Measurements from ENCODE around the gene CES1.

DNA sequence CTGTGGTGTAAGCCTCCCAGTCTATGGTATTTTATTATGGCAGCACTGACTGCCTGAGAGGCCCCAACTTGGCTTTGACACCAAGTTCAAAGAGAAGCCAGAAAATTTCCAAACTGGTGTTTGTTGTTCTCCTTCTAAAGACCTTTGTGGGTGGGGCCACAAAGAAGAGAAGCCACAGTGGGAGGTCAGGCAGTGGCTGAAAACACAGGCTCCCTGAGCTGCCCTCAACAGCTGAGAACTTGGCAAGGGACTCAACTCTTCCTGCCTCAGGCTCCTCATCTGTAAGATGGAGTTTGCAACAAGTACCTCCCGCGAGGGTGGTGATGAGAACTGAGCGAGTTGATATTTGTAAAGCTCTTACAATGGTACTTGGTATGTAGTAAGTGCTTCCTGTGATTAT, 24.1 kb upstream of the CES1 start:
- TF ChIP-seq EP300 (IDR thresholded peaks at IDR 0.05; ENCODE audit: borderline replicate concordance in 1 of 2, control insufficient read depth in 1 of 2, low read depth in 2 of 2, low read length in 2 of 2), result no peak
- TF ChIP-seq, protein P1, sequence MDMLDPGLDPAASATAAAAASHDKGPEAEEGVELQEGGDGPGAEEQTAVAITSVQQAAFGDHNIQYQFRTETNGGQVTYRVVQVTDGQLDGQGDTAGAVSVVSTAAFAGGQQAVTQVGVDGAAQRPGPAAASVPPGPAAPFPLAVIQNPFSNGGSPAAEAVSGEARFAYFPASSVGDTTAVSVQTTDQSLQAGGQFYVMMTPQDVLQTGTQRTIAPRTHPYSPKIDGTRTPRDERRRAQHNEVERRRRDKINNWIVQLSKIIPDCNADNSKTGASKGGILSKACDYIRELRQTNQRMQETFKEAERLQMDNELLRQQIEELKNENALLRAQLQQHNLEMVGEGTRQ (IDR thresholded peaks at IDR 0.05; ENCODE audit: borderline replicate concordance, low read depth, low read length), result no peak
- TF ChIP-seq SUZ12 (IDR thresholded peaks at IDR 0.05; ENCODE audit: unreplicated experiment), result no peak
- TF ChIP-seq, protein P2, sequence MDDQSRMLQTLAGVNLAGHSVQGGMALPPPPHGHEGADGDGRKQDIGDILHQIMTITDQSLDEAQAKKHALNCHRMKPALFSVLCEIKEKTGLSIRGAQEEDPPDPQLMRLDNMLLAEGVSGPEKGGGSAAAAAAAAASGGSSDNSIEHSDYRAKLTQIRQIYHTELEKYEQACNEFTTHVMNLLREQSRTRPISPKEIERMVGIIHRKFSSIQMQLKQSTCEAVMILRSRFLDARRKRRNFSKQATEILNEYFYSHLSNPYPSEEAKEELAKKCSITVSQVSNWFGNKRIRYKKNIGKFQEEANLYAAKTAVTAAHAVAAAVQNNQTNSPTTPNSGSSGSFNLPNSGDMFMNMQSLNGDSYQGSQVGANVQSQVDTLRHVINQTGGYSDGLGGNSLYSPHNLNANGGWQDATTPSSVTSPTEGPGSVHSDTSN (IDR thresholded peaks at IDR 0.05; ENCODE audit: insufficient replicate concordance, low read depth, low read length), result no peak
- no peak for TF ChIP-seq POLR2A (IDR thresholded peaks at IDR 0.05; ENCODE audit: low read depth, low read length)
- TF ChIP-seq, protein P3, sequence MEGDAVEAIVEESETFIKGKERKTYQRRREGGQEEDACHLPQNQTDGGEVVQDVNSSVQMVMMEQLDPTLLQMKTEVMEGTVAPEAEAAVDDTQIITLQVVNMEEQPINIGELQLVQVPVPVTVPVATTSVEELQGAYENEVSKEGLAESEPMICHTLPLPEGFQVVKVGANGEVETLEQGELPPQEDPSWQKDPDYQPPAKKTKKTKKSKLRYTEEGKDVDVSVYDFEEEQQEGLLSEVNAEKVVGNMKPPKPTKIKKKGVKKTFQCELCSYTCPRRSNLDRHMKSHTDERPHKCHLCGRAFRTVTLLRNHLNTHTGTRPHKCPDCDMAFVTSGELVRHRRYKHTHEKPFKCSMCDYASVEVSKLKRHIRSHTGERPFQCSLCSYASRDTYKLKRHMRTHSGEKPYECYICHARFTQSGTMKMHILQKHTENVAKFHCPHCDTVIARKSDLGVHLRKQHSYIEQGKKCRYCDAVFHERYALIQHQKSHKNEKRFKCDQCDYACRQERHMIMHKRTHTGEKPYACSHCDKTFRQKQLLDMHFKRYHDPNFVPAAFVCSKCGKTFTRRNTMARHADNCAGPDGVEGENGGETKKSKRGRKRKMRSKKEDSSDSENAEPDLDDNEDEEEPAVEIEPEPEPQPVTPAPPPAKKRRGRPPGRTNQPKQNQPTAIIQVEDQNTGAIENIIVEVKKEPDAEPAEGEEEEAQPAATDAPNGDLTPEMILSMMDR (IDR thresholded peaks at IDR 0.05 in 2 of 3, conservative IDR thresholded peaks at IDR 0.05 in 1 of 3; ENCODE audit: control insufficient read depth in 2 of 3, extremely low read depth in 1 of 3, insufficient read depth in 1 of 3, low read depth in 3 of 3, low read length in 3 of 3), result no peak
- TF ChIP-seq RB1 (IDR thresholded peaks at IDR 0.05; ENCODE audit: borderline replicate concordance), result no peak
- no peak for TF ChIP-seq TAF1 (IDR thresholded peaks at IDR 0.05; ENCODE audit: borderline replicate concordance, low read depth, low read length)
- TF ChIP-seq POLR2AphosphoS5 (IDR thresholded peaks at IDR 0.05; ENCODE audit: low read length), result no peak
- TF ChIP-seq SIN3A (IDR thresholded peaks at IDR 0.05; ENCODE audit: low read depth, low read length), result no peak
